C1 segment of cervical spinal cord (tissue), 14 donors: ENCODE measurements around the gene CCSER2.
"Not testable (repeated sequence)": the region's sequence is repeated elsewhere in the genome, so short reads cannot be mapped to it uniquely, and the experiment has no call there.

Source experiments
- DNase-seq, 14 donors: peaks; one replicate each; lab custom pipeline; 2025; lab: John Stamatoyannopoulos, UW

Gene CCSER2

GRCh38 chr10:84449351-84449750 is 121.0 kb downstream of the CCSER2 start:
- not testable (repeated sequence) for DNase-seq

GRCh38 chr10:84452003-84452402 is 123.6 kb downstream of the CCSER2 start:
- peak in 3 of 14 donors; percentile 8 to 16 (median 12) for DNase-seq

GRCh38 chr10:84453303-84453702 is 124.9 kb downstream of the CCSER2 start:
- DNase-seq, result no peak

- DNase-seq, result no peak
Measured at GRCh38 chr10:84456126-84456525, 127.7 kb downstream of the CCSER2 start.

- DNase-seq, result no peak
Measured at GRCh38 chr10:84460520-84460919, 132.1 kb downstream of the CCSER2 start.

GRCh38 chr10:84469470-84469869 is 141.1 kb downstream of the CCSER2 start:
- no peak for DNase-seq

GRCh38 chr10:84473136-84473535 is 144.7 kb downstream of the CCSER2 start:
- no peak for DNase-seq

- no peak for DNase-seq
Measured at GRCh38 chr10:84477398-84478128, 149.2 kb downstream of the CCSER2 start.

GRCh38 chr10:84478151-84478550 is 149.8 kb downstream of the CCSER2 start:
- no peak for DNase-seq

- DNase-seq, result no peak
Measured at GRCh38 chr10:84478679-84479078, 150.3 kb downstream of the CCSER2 start.

- no peak for DNase-seq
Measured at GRCh38 chr10:84484541-84484940, 156.2 kb downstream of the CCSER2 start.

- DNase-seq, result no peak
Measured at GRCh38 chr10:84493361-84493760, 165.0 kb downstream of the CCSER2 start.

- DNase-seq, result no peak
Measured at GRCh38 chr10:84493951-84494848, 165.8 kb downstream of the CCSER2 start.

GRCh38 chr10:84494849-84495180 is 166.4 kb downstream of the CCSER2 start:
- DNase-seq, result no peak

GRCh38 chr10:84497978-84498377 is 169.6 kb downstream of the CCSER2 start:
- no peak for DNase-seq

GRCh38 chr10:84499039-84499438 is 170.7 kb downstream of the CCSER2 start:
- DNase-seq, result not testable (repeated sequence)

- DNase-seq, result peak in 2 of 14 donors; percentile 1 to 15
Measured at GRCh38 chr10:84499846-84500245, 171.5 kb downstream of the CCSER2 start.

- no peak for DNase-seq
Measured at GRCh38 chr10:84510121-84510520, 181.7 kb downstream of the CCSER2 start.

- DNase-seq, result no peak
Measured at GRCh38 chr10:84511106-84511505, 182.7 kb downstream of the CCSER2 start.

- DNase-seq, result no peak
Measured at GRCh38 chr10:84511709-84512285, 183.4 kb downstream of the CCSER2 start.

- no peak for DNase-seq
Measured at GRCh38 chr10:84517554-84517953, 189.2 kb downstream of the CCSER2 start.

GRCh38 chr10:84519235-84519634 is 190.8 kb downstream of the CCSER2 start:
- DNase-seq, result no peak
